DOHH2 (cell line): ENCODE measurements around the gene PCDHGA3.

Experiments
- H3F3A ChIP-seq: fragments of 200-600 bp; sonication (generic), shearing (Covaris generic); 2 replicates; pipeline ENCODE4 v1.6.0; 2016; ENCODE audit warnings: antibody characterized with exemption, mild to moderate bottlenecking; ENCODE audit not compliant: control insufficient read depth, insufficient read depth
- H3K27ac ChIP-seq: fragments of 200-600 bp; sonication (generic); 2 replicates; pipeline ENCODE4 v1.5.1; 2014; ENCODE audit warnings: low read depth, mild to moderate bottlenecking, low read length, moderate library complexity
- H3K27me3 ChIP-seq: fragments of 200-600 bp; sonication (generic); 2 replicates; pipeline ENCODE4 v1.6.1; 2014; ENCODE audit warnings: mild to moderate bottlenecking, low read length, mixed read lengths; ENCODE audit not compliant: control insufficient read depth
- H3K36me3 ChIP-seq: fragments of 200-600 bp; sonication (generic); 2 replicates; pipeline ENCODE4 v1.6.1; 2014; ENCODE audit warnings: mild to moderate bottlenecking, low read length, moderate library complexity, mixed read lengths; ENCODE audit not compliant: control insufficient read depth
- H3K4me1 ChIP-seq: fragments of 200-600 bp; sonication (generic); 2 replicates; pipeline ENCODE4 v1.6.1; 2014; ENCODE audit warnings: mild to moderate bottlenecking, low read length, mixed read lengths; ENCODE audit not compliant: control insufficient read depth
- H3K4me2 ChIP-seq: fragments of 200-600 bp; sonication (generic); 2 replicates; pipeline ENCODE4 v1.6.0; 2014; ENCODE audit warnings: mild to moderate bottlenecking, low read length, moderate library complexity
- H3K4me3 ChIP-seq: fragments of 200-600 bp; sonication (generic); 2 replicates; pipeline ENCODE4 v1.5.1; 2014; ENCODE audit warnings: mild to moderate bottlenecking, low read length, mixed read lengths
- H3K79me2 ChIP-seq: fragments of 200-600 bp; sonication (generic); 2 replicates; pipeline ENCODE4 v1.6.1; 2014; ENCODE audit warnings: mild to moderate bottlenecking, low read length, mixed read lengths; ENCODE audit not compliant: control insufficient read depth
- H3K9me2 ChIP-seq: fragments of 200-600 bp; sonication (generic); replicated peaks from 2 replicates; pipeline ENCODE4 v1.6.1; 2014; ENCODE audit warnings: mild to moderate bottlenecking, low read length, mixed read lengths; ENCODE audit not compliant: control insufficient read depth
- H3K9me3 ChIP-seq: fragments of 200-600 bp; sonication (generic); 2 replicates; pipeline ENCODE4 v1.6.1; 2014; ENCODE audit warnings: antibody characterized with exemption, low read length, mixed read lengths; ENCODE audit not compliant: control insufficient read depth, insufficient read depth
- H4K20me1 ChIP-seq: fragments of 200-600 bp; sonication (generic); 2 replicates; pipeline ENCODE4 v1.6.0; 2014; ENCODE audit warnings: low read depth, mild to moderate bottlenecking, antibody characterized with exemption, low read length, moderate library complexity; ENCODE audit not compliant: control insufficient read depth, insufficient read depth
- CTCF ChIP-seq: fragments of 200-600 bp; sonication (generic); IDR thresholded peaks from one replicate; pipeline ENCODE4 v1.5.1; 2014; ENCODE audit warnings: antibody characterized with exemption, mild to moderate bottlenecking, low read depth, low read length; ENCODE audit not compliant: poor library complexity, severe bottlenecking
- EZH2phosphoT487 ChIP-seq: fragments of 200-600 bp; sonication (generic); IDR thresholded peaks from 2 replicates; pipeline ENCODE4 v1.6.1; 2017; ENCODE audit warnings: borderline replicate concordance, mild to moderate bottlenecking, antibody characterized with exemption, low read length, moderate library complexity, mixed read lengths

The PCDHGA3 gene

DNA sequence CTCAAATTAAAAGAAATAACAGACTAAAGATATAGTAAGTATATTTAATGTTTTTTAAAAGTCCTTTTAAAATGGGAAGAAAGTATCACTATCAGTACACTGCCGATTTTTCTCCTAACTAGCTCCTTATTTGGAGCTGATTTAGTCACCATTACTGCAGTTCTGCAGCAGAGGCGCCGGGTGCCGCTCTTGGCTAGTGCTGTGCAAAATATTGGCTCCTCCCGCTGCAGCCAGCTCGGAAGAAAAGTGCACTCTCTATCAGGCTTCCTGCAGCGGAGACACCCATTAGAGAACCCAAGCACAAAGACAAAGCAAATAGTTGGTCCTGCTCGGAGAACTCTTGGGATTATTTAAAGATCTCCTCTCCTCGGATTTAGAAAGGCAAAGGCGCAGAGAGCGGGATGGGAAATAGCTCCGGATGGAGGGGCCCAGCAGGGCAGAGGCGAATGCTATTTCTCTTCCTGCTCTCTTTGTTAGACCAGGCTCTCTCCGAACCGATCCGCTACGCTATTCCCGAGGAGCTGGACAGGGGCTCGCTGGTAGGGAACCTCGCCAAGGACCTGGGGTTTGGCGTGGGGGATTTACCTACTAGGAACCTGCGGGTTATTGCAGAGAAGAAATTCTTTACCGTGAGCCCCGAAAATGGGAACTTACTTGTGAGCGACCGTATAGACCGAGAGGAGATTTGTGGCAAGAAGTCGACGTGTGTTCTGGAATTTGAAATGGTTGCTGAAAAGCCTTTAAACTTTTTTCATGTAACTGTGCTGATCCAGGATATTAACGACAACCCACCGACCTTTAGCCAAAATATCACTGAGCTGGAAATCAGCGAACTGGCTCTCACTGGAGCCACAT, 26.6 kb downstream of the PCDHGA3 start, which contains the start of gene PCDHGB3:
Gene PCDHGB3, plus strand, starts transcription at position 249 of the 855 bp plus-strand sequence. Its CDS starts 153 bp downstream, at position 402.
- TF ChIP-seq EZH2phosphoT487 = no peak
- peak; percentile 72 for TF ChIP-seq CTCF
- H3F3A ChIP-seq = 0 out of 2 replicates have a peak, but pooled peaks cover 3% of the 10 kb centered on the region
- peaks cover 37% of the 10 kb centered on the region for H3K79me2 ChIP-seq
- no peaks in the 10 kb centered on the region for H3K9me2 ChIP-seq
- no peak within 1 kb of the TSS; the same call in 1 of the 2 replicates for H3K27ac ChIP-seq
- H3K36me3 ChIP-seq = peaks cover 64% of the 10 kb centered on the region
- H3K4me3 ChIP-seq = peak within 1 kb of the TSS; percentile 73
- H3K9me3 ChIP-seq = peaks cover 59% of the 10 kb centered on the region
- H3K4me2 ChIP-seq = peak within 1 kb of the TSS; percentile 64
- no peaks in the 10 kb centered on the region for H3K27me3 ChIP-seq
- H4K20me1 ChIP-seq = no peaks in the 10 kb centered on the region
- H3K4me1 ChIP-seq = peaks cover 17% of the 10 kb centered on the region

DNA sequence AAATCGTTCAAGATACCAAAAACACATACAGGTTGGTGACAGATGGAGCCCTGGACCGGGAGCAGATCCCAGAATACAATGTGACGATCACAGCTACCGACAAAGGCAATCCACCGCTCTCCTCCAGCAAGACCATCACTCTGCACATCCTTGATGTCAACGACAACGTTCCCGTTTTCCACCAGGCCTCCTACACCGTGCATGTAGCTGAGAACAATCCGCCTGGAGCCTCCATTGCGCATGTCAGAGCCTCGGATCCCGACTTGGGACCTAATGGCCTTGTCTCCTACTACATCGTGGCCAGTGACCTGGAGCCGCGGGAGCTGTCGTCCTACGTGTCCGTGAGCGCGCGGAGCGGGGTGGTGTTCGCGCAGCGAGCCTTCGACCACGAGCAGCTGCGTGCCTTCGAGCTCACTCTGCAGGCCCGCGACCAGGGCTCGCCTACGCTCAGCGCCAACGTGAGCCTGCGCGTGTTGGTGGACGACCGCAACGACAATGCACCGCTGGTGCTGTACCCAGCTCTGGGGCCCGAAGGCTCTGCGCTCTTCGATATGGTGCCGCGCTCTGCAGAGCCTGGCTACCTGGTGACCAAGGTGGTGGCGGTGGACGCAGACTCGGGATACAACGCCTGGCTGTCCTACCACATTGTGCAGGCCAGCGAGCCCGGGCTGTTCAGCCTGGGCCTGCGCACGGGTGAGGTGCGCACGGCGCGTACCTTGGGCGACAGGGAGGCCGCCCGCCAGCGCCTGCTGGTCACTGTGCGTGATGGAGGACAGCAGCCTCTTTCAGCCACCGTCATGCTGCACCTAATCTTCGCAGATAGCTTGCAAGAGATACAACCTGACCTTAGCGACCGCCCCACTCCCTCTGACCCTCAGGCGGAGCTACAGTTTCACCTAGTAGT, 28.2 kb downstream of the PCDHGA3 start:
- H3K4me1 ChIP-seq = peaks cover 17% of the 10 kb centered on the region
- no peaks in the 10 kb centered on the region for H3K9me2 ChIP-seq
- H3K9me3 ChIP-seq = peaks cover 55% of the 10 kb centered on the region
- H3K36me3 ChIP-seq = peaks cover 53% of the 10 kb centered on the region
- no peaks in the 10 kb centered on the region for H4K20me1 ChIP-seq
- H3K27ac ChIP-seq = no peak overlapping the region
- TF ChIP-seq CTCF (no peak), EZH2phosphoT487 (no peak)
- no peak overlapping the region for H3K4me2 ChIP-seq
- H3F3A ChIP-seq = 0 out of 2 replicates have a peak, but pooled peaks cover 3% of the 10 kb centered on the region
- peaks cover 31% of the 10 kb centered on the region for H3K79me2 ChIP-seq
- no peaks in the 10 kb centered on the region for H3K27me3 ChIP-seq
- no peak overlapping the region for H3K4me3 ChIP-seq

DNA sequence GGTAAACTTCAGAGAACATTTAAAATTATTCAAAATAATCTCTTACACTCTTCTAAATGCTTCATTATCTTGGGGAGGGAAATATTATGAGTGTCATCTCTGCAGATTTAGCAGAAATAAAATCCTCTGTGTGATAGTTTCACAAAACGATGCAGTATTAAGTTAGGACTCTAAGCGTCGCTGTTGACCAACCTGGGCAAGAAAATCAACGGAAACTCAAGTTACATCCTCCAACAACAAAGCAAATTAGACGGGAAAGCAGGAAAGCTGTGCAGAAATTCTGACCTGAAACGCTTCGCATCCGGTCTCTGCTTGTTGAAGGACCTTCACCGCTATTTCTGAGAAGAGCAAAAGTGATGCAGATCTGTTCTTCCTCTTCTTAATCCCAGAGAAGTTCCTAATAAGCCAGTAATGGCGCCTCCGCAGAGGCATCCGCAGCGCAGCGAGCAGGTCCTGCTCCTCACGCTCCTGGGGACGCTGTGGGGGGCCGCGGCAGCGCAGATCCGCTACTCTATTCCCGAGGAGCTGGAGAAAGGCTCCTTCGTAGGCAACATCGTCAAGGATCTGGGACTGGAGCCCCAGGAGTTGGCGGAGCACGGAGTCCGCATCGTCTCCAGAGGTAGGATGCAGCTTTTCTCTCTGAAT, 30.2 kb downstream of the PCDHGA3 start, which contains the start of gene PCDHGA6:
Gene PCDHGA6, plus strand, starts transcription at position 219 of the 645 bp plus-strand sequence. Its CDS starts 193 bp downstream, at position 412.
- Histone ChIP-seq H3K4me1 (peaks cover 16% of the 10 kb centered on the region), H3K4me3 (no peak within 1 kb of the TSS)

More for the DNA sequence above, 30.2 kb downstream of the PCDHGA3 start, which contains the start of gene PCDHGA6:
- Histone ChIP-seq H4K20me1 (no peaks in the 10 kb centered on the region), H3F3A (no peaks in the 10 kb centered on the region), H3K27ac (no peak within 1 kb of the TSS), H3K79me2 (peaks cover 31% of the 10 kb centered on the region), H3K9me2 (no peaks in the 10 kb centered on the region), H3K27me3 (no peaks in the 10 kb centered on the region), H3K4me2 (no peak within 1 kb of the TSS), H3K36me3 (peaks cover 62% of the 10 kb centered on the region), H3K9me3 (peaks cover 60% of the 10 kb centered on the region)
- TF ChIP-seq CTCF = no peak
- TF ChIP-seq EZH2phosphoT487 = no peak
